ENCODE data around the gene SENP6. TPM values are rescaled to one million over a fixed set of nuclear protein-coding genes. Genes with fewer than 3 reads are reported as not detected.
"Not testable (repeated sequence)": the region's sequence is repeated elsewhere in the genome, so short reads cannot be mapped to it uniquely, and the experiment has no call there.

Gene SENP6
- total and polyA plus RNA-seq, 7 donors = 18.0 to 157 (median 122) TPM

GRCh38 chr6:75689576-75689975, 87.9 kb downstream of the SENP6 start:
- Histone ChIP-seq H3K27me3 (no peaks in the 10 kb centered on the region), H3K4me3 (no peak overlapping the region), H3K9me3 (no peaks in the 10 kb centered on the region), H3K27ac (no peak overlapping the region), H3K36me3 (peaks cover 0 to 55% (median 13%) of the 10 kb centered on the region in 4 donors), H3K4me1 (no peaks in the 10 kb centered on the region)
- DNase-seq = no peak
- TF ChIP-seq CTCF (IDR thresholded peaks at IDR 0.05) = no peak
- TF ChIP-seq POLR2A (IDR thresholded peaks at IDR 0.05) = no peak
- no peak for TF ChIP-seq EP300 (IDR thresholded peaks at IDR 0.05)
- TF ChIP-seq POLR2AphosphoS5 (IDR thresholded peaks at IDR 0.05) = no peak
- intact Hi-C loops (cut with DNase I) = no loop called here
- 81 to 89% methylated on average over 7 of the region's 7 CpGs for WGBS, 2 donors

DNA sequence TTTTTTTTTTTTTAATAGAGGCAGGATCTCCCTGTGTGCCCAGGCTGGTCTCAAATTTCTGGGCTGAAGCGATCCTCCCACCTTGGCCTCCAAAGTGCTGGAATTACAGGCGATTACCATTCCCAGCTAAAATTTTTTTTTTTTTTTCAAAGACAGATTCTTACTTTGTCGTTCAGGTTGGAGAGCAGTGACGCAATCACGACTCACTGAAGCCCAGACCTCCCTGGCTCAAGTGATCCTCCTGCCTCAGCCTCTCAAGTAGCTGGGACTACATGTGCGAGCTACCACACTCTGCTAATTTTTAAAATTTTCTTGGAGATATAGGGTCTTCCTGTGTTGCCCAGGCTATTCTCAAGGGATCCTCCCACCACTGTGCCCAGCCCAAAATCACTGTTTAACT, 89.3 kb downstream of the SENP6 start:
- 96 to 97% methylated on average over 6 of the region's 6 CpGs for WGBS, 2 donors
- TF ChIP-seq POLR2A (IDR thresholded peaks at IDR 0.05) = no peak
- TF ChIP-seq POLR2AphosphoS5 (IDR thresholded peaks at IDR 0.05) = no peak
- TF ChIP-seq CTCF (IDR thresholded peaks at IDR 0.05) = no peak
- no peak for TF ChIP-seq EP300 (IDR thresholded peaks at IDR 0.05)
- peaks cover 0 to 59% (median 13%) of the 10 kb centered on the region in 4 donors for H3K36me3 ChIP-seq

DNA sequence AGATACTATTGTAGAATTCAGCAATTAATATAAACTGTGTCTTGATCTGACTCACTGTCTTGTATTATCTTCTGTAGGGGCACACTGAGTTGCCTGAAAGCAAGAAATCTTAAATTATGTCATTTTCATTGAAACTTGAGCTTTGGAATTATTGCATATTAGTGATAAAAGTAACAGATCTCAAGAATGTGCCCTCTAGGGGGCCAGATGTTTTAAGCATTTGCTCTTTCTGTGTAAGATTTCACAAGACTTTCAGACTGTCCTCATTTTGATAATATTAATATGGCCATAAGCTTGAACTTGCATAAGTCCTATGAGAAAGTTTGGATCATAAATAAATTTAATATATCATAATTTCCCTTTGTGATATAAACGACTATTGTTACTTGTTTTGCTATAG, 91.9 kb downstream of the SENP6 start:
- intact Hi-C loops (cut with DNase I) = no loop called here
- Histone ChIP-seq H3K27me3 (no peaks in the 10 kb centered on the region), H3K4me1 (no peaks in the 10 kb centered on the region), H3K27ac (no peak overlapping the region), H3K9me3 (no peaks in the 10 kb centered on the region), H3K4me3 (no peak overlapping the region), H3K36me3 (peaks cover 4 to 69% (median 12%) of the 10 kb centered on the region in 4 donors)
- no peak for DNase-seq
- TF ChIP-seq CTCF (IDR thresholded peaks at IDR 0.05) = no peak
- TF ChIP-seq POLR2AphosphoS5 (IDR thresholded peaks at IDR 0.05) = no peak
- TF ChIP-seq POLR2A (IDR thresholded peaks at IDR 0.05) = no peak
- TF ChIP-seq EP300 (IDR thresholded peaks at IDR 0.05) = no peak
- 68 to 88% methylated on average over 1 of the region's 1 CpG for WGBS, 2 donors

More for the DNA sequence above, 89.3 kb downstream of the SENP6 start:
- Histone ChIP-seq H3K27me3 (no peaks in the 10 kb centered on the region), H3K4me1 (no peaks in the 10 kb centered on the region), H3K27ac (no peak overlapping the region), H3K4me3 (no peak overlapping the region), H3K9me3 (no peaks in the 10 kb centered on the region)
- DNase-seq = no peak
- intact Hi-C loops (cut with DNase I) = no loop called here

DNA sequence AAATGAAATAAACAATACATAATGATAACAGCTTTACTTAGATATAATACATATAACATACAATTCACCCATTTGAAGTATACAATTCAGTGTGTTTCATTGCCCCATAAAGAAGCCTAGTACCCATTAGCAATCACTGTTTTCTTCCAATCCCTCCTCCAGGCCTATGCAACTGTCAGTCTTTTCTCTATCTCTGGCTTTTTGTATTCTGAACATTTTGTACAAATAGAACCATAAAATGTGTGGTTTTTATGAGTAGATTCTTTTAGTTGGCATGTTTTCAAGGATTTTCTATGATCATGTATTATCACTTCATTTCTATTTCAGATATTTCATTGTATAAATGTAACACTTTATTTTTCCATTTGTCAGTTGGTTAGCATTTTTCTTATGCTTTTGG, 92.7 kb downstream of the SENP6 start:
- DNase-seq = no peak
- no peaks in the 10 kb centered on the region for H3K4me1 ChIP-seq
- no peak overlapping the region for H3K27ac ChIP-seq
- no peak for TF ChIP-seq POLR2A (IDR thresholded peaks at IDR 0.05)
- TF ChIP-seq CTCF (IDR thresholded peaks at IDR 0.05) = no peak
- TF ChIP-seq POLR2AphosphoS5 (IDR thresholded peaks at IDR 0.05) = no peak
- TF ChIP-seq EP300 (IDR thresholded peaks at IDR 0.05) = no peak
- H3K36me3 ChIP-seq = peaks cover 4 to 67% (median 9%) of the 10 kb centered on the region in 4 donors
- no peak overlapping the region for H3K4me3 ChIP-seq
- intact Hi-C loops (cut with DNase I) = no loop called here
- H3K27me3 ChIP-seq = no peaks in the 10 kb centered on the region
- no peaks in the 10 kb centered on the region for H3K9me3 ChIP-seq

DNA sequence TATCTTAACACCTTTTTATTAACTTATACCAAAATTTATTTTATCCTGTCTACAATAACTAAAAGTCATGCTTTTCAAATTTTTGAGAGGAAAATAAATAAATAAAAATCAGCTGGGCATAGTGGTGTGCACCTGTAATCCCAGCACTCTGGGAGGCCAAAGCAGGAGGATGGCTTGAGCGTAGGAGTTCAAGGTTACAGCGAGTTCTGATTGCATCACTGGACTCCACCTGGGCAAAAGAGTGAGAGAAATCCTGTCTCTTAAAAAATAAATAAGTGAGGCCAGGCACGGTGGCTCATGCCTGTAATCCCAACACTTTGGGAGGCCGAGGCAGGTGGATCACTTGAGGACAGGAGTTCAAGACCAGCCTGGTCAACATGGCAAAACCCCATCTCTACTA, 106.7 kb downstream of the SENP6 start:
- H3K4me3 ChIP-seq; H3K27me3 ChIP-seq; H3K27ac ChIP-seq; intact Hi-C loops (cut with DNase I); H3K9me3 ChIP-seq; DNase-seq: not testable (repeated sequence)
- WGBS, 2 donors = 98 to 100% methylated on average over 4 of the region's 4 CpGs
- Histone ChIP-seq H3K4me1 (peaks cover 0 to 14% (median 4%) of the 10 kb centered on the region in 4 donors), H3K36me3 (peaks cover 3 to 65% (median 26%) of the 10 kb centered on the region in 4 donors)

Data from sigmoid colon (tissue), 7 donors.